Adipose tissue (tissue), 3 donors: Measurements from ENCODE around the gene DNAJC2. TPM values are rescaled to one million over a fixed set of nuclear protein-coding genes. Genes with fewer than 3 reads are reported as not detected.

Experiments used
- H3K27ac ChIP-seq: one replicate; pipeline ENCODE4 v1.5.1; 2013; ENCODE audit warnings: low read depth, low read length
- WGBS, 3 donors: extraction: QIAGEN DNeasy Blood & Tissue Kit; methylation state at CpG; one replicate each; pipeline ENCODE4 v1.1.7; 2013; 5-methylcytosine and 5-hydroxymethylcytosine counted together
- polyA plus RNA-seq, 3 donors: library from polyadenylated mRNA; stranded (reverse); fragments of 200-250 nt; gene quantifications; one replicate each; pipeline ENCODE4 v1.2.3, GENCODE V29; 2013
- donor health status: healthy with polysubstance abuse.
- donor health status: Bipolar disorder and iron deficiency.
- donor health status: healthy.

Gene DNAJC2, protein sequence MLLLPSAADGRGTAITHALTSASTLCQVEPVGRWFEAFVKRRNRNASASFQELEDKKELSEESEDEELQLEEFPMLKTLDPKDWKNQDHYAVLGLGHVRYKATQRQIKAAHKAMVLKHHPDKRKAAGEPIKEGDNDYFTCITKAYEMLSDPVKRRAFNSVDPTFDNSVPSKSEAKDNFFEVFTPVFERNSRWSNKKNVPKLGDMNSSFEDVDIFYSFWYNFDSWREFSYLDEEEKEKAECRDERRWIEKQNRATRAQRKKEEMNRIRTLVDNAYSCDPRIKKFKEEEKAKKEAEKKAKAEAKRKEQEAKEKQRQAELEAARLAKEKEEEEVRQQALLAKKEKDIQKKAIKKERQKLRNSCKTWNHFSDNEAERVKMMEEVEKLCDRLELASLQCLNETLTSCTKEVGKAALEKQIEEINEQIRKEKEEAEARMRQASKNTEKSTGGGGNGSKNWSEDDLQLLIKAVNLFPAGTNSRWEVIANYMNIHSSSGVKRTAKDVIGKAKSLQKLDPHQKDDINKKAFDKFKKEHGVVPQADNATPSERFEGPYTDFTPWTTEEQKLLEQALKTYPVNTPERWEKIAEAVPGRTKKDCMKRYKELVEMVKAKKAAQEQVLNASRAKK
- polyA plus RNA-seq = 10 to 100 TPM; 10.4 to 19.5 (median 18.7) TPM

GRCh38 chr7:103344453-103345149 lies at the start of gene DNAJC2:
DNAJC2 (minus strand) TSS chr7:103344767; CDS start chr7:103344622, 145 bp downstream.
- H3K27ac ChIP-seq = peak within 1 kb of the TSS; percentile 55
- WGBS, 3 donors = 6 to 7% (median 7%) methylated on average over 42 to 43 of the region's 43 CpGs

- H3K27ac ChIP-seq = no peak overlapping the region
- 56 to 90% (median 90%) methylated on average over 2 of the region's 2 CpGs for WGBS, 3 donors
Measured at GRCh38 chr7:103391976-103392375, 47.4 kb upstream of the DNAJC2 start.

DNA sequence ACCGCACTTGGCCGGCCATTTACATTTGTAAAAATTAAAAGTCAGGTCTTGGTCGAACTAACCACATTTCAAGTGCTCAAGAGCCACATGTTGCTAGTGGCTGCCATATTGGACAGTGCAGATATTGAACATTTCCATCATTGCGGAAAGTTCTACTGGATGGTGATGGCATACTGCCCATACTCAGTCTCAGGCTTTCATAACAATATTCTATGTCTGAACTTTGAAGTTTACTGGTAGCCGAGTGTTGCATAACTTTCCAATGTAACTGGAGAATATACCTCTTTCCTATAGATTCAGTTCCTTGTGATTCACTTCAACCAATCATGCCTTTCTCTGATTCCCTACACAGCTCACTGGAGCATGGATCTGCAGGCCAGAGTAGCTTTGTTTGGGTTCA lies 46.6 kb upstream of the DNAJC2 start:
- WGBS, 3 donors = 92 to 93% (median 92%) methylated on average over 5 of the region's 5 CpGs

GRCh38 chr7:103389263-103389662 lies 44.7 kb upstream of the DNAJC2 start:
- 82 to 85% (median 85%) methylated on average over 3 of the region's 3 CpGs for WGBS, 3 donors
- no peak overlapping the region for H3K27ac ChIP-seq

More for the DNA sequence above, 46.6 kb upstream of the DNAJC2 start:
- no peak overlapping the region for H3K27ac ChIP-seq

- 75 to 82% (median 79%) methylated on average over 4 of the region's 4 CpGs for WGBS, 3 donors
- H3K27ac ChIP-seq = no peak overlapping the region
Measured at GRCh38 chr7:103388469-103389140, 44.0 kb upstream of the DNAJC2 start.

GRCh38 chr7:103387242-103387641 lies 42.7 kb upstream of the DNAJC2 start:
- H3K27ac ChIP-seq = no peak overlapping the region
- WGBS, 3 donors = 73 to 100% (median 79%) methylated on average over 1 of the region's 1 CpG

- 87 to 90% (median 89%) methylated on average over 4 to 5 of the region's 5 CpGs for WGBS, 3 donors
- no peak overlapping the region for H3K27ac ChIP-seq
Measured at GRCh38 chr7:103382032-103382402, 37.5 kb upstream of the DNAJC2 start.

- no peak overlapping the region for H3K27ac ChIP-seq
- WGBS, 3 donors = 89 to 93% (median 89%) methylated on average over 4 of the region's 4 CpGs
Measured at GRCh38 chr7:103381280-103382031, 36.9 kb upstream of the DNAJC2 start.

DNA sequence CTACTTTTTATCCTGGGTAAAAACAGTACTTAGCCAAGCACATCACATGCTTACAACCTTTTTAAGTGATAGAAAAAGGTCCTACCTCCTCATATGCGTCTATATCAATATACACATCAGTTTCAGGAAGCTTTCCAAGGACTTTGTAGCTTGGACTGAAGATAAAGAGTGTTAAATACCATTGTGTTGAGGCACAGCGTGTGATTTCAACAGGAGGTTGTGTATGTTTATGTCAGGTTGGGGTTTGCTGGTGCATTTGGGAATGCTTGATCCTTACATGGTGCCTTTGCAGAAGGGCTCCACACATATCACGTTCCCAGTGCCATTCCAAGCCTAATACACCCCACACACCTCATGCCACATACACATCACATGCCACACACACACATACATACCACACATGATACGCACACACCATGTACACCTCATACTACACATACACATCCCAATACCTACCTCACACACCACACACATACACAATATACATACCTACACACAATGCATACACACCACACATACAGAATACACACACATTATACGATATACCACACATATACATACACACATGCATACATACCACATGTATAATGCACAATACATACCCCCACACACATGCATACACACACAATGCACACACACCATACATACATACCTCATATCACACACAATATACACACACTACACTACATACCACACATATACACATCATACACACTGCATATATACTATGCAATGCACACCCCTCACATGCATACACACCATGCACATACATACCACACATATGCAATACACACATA lies 36.0 kb upstream of the DNAJC2 start:
- H3K27ac ChIP-seq = no peak overlapping the region
- WGBS, 3 donors = 69 to 76% (median 76%) methylated on average over 5 of the region's 5 CpGs

- 69 to 74% (median 72%) methylated on average over 3 of the region's 3 CpGs for WGBS, 3 donors
- no peak overlapping the region for H3K27ac ChIP-seq
Measured at GRCh38 chr7:103379270-103379975, 34.9 kb upstream of the DNAJC2 start.

DNA sequence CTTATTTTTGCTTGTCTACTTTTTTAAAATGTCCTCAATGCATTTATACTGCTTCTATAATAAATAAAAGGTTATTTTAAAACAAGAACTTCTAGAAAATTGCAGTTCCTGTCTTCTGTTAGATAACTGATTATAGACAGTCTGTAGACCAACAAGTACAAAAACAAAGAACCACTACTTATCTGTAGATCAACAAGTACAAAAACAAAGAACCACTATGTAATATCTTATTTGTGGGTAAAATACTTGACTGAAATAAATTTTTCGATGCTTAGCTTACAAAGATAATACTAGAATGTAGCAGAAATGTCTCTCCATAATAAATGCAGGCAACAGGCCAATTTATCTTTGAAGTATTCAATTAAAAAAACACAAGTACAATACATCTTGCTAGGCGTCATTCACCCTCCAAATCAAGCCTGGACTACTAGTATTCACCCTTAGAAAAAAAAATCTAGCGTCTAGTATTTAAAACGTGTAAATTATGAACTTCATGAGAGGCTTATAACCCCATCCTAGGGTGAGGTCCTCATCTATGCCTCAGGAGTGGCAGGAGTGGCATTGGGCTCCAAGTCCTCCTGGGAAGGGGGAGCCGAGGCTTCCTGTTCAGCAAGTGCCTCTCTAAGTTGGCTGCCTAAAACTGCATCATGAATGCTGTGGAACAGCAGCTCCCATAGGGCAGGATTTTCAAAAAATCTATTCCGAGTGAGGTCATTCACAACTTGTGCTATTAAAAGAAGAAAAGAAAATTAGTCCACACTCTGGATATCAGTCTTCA lies 29.5 kb upstream of the DNAJC2 start:
- WGBS, 3 donors = 48 to 65% (median 58%) methylated on average over 6 of the region's 6 CpGs
- no peak overlapping the region for H3K27ac ChIP-seq

DNA sequence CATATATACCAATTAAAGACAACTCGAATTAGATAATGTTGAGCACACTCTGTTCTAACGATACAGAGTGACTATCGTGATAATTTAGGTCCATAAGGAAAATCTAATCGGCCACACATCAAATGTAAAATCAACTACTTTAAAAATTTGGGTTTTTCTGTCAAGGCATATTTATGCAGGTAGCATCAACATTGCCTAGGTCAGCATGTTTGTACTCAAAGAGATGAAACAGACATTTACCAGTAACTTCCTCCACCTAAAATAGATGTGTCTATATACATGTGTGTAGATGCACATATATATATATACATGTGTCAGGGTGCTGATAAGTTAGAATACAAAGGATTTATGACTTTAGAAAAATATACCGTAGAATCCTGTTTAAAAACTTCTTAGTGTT lies 24.9 kb upstream of the DNAJC2 start:
- H3K27ac ChIP-seq = no peak overlapping the region

GRCh38 chr7:103349805-103350204 lies 5.2 kb upstream of the DNAJC2 start:
- WGBS, 3 donors = 32 to 46% (median 44%) methylated on average over 1 of the region's 1 CpG
- H3K27ac ChIP-seq = no peak overlapping the region

More for the DNA sequence above, 24.9 kb upstream of the DNAJC2 start:
- WGBS, 3 donors = 95 to 97% (median 97%) methylated on average over 5 of the region's 5 CpGs

GRCh38 chr7:103348959-103349358 lies 4.4 kb upstream of the DNAJC2 start:
- 29 to 37% (median 31%) methylated on average over 2 of the region's 2 CpGs for WGBS, 3 donors
- no peak overlapping the region for H3K27ac ChIP-seq

- H3K27ac ChIP-seq = no peak overlapping the region
- 7 to 16% (median 14%) methylated on average over 13 of the region's 13 CpGs for WGBS, 3 donors
Measured at GRCh38 chr7:103348452-103348851, 3.9 kb upstream of the DNAJC2 start.
